NCI-H2029 (cell line): Measurements from ENCODE around the gene IL24.

Experiments used
- DNase-seq: peaks from one replicate; lab custom pipeline; 2025; lab: John Stamatoyannopoulos, UW

The IL24 gene

DNA sequence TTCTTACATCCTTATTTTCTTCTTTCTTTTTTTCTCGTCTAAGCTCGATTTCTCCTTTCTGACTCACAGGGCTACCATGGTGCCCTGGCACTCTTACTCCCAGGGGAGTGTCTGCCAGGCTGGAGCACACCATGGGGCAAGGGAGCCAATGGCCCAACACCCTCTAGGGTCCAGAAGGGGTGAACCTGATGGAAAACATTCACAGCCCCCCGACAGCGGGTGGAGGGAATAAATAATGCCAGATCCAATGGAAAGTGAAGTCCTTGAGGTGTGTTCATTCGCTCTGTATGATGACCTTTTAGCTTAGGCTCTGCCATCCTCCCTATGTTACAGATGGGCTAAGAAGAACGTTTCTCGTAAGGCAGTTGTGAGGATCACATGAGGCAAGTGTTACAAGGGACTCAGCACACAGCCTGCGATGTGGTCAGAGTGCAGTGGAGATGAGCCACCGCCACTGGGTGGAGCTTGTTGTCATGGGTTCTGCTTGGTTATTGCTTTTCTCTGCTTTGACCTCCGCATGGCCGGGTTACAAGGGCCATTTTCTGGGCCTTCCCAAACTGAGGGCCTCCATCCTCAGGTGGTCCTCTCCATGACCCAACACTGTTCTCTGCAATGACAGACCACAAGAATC lies 28.0 kb downstream of the IL24 start:
- DNase-seq = no peak

- DNase-seq = no peak
Measured at GRCh38 chr1:206926286-206926685, 29.0 kb downstream of the IL24 start.

- no peak for DNase-seq
Measured at GRCh38 chr1:206929524-206929923, 32.3 kb downstream of the IL24 start.

- no peak for DNase-seq
Measured at GRCh38 chr1:206930210-206930798, 33.1 kb downstream of the IL24 start.

- DNase-seq = no peak
Measured at GRCh38 chr1:206931709-206932108, 34.5 kb downstream of the IL24 start.

GRCh38 chr1:206932177-206932576 lies 34.9 kb downstream of the IL24 start:
- no peak for DNase-seq

GRCh38 chr1:206933333-206933945 lies 36.2 kb downstream of the IL24 start:
- peak; percentile 22 for DNase-seq

DNA sequence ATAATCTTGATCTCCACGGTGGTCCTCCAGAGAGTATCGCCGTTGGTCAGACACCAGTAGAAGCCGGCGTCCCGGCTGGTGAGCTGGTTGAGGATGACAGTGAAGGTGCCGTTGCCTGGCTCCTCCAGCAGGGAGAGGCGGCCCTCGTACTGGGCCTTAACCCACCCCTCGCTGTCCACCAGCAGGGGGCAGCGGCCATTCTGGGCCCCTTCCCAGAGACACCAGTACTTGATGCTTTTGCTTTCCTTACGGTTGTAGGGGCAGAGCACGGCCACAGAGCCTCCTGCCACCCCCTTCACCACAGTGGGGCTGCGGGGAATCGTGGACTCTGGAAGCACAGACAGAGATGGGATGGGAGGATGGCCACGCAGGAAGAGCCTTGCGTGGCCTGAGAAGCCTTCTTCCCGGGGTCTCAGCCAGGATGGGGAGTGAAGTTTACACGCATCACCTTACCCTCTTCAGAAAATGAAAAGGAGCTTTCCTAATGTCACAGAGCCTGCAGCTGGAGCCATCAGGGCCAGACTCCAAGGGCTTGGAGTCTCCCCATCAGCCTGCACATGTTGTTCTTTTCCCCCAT lies 38.3 kb downstream of the IL24 start:
- no peak for DNase-seq

DNA sequence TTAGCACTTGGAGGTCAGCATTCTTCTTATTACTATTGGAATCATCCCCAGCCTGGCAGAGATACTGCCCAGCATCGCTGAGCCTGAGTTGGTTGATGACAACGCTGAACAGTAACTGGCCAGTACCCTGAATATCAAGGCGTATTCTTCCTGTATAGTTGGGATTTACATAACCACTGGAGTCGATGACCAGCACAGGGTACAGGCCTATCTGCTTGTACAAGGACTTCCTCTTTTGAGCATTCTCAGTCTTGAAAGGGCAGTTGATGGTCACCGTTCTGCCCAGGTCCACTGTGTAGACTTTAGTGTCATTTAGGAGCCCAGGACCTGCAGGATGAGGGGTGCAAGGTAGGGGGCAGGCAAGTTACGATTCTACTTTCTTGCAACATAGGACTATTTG lies 40.2 kb downstream of the IL24 start:
- DNase-seq = no peak

GRCh38 chr1:206939131-206939530 lies 41.9 kb downstream of the IL24 start:
- DNase-seq = no peak

DNA sequence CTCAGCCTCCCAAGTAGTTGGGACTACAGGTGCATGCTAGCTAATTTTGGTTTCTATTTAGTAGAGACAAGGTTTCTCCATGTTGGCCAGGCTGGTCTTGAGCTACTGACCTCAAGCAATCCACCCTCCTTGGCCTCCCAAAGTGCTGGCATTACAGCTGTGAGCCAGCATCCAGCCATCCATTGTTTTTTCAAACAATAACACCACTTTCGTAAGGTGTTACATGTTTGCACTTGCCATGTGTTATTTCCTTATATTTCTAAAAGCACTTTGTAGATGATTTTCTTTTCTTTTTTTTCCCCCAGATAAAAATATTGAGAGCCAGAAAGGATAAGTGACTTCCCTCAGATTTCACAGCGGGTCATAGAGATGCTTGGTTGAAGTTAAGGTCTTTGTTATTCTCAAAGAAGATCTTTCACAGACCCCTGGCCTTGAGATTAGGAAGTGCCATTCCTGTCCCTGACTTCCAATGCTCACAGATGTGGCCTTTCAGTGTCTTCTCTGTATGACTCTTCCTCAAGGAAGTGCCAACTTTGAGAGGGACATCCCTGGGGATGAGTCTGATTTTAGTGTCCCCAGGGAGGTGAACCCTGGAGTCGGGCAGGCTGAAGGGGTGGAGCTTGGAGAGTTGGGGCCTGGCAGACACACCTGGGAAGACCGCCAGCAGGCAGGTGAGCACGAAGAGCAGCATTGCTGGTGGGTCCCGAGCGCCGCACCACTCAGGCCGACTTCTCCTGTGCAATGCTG lies 42.8 kb downstream of the IL24 start:
- no peak for DNase-seq

DNA sequence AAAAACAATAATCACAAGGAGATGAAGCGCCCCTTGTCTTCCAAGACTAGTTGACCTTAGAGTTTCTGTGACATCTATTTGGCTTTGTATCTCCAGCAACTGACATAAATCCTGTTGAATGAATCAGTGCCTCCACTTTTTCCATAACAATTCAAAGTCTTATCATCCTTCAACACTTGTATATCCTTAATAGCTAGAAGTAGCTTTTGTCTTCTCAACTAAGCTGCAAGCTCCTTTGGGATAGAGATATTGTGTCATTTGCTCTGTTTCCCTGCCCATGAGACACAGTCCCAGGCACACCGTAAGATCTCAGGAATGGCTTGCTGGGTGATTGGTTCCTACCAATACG lies 43.3 kb downstream of the IL24 start:
- no peak for DNase-seq

GRCh38 chr1:206941766-206942418 lies 44.6 kb downstream of the IL24 start:
- DNase-seq = no peak

DNA sequence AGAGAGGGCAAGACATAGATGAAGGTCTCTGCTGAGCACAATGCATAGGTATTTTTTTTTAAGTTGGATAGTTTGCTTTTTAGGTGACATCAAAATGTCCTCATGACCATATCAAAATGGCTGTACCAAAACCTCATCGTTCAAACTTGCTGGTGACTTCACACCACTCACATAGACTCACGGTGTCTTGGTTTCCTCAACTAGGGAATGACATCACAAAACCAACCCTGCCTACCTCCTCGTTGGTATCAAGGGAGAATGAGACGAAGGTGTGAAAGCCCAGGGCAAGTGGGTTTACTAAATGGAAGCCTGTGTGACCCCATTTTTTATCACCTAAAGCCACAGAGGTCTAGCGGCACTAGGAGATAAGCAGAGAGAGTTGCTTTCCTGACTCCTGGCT lies 47.5 kb downstream of the IL24 start:
- no peak for DNase-seq

DNA sequence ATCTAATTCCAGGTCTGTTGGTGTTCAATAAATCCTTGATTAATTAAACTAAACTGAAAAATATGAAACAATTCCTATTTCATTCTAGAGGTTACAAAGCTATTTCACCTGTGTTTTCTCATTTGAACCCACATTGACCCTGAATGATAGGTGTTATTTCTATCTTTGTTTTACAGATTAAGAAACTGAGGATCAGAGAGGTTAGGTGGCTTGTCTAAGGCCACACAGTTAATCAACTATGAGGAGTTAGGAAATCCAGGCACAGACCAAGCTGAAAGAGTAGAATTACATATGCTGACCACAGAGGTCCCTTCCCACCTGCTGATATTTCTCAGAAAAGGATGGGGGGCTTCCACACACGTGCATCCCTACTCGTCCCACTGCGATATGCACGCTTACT lies 48.5 kb downstream of the IL24 start:
- DNase-seq = no peak

- no peak for DNase-seq
Measured at GRCh38 chr1:206946261-206946660, 49.0 kb downstream of the IL24 start, which contains the start of gene PIGR. TSS of gene PIGR (minus strand) at chr1:206946466. CDS start at chr1:206940531, 5,935 bp downstream.

DNA sequence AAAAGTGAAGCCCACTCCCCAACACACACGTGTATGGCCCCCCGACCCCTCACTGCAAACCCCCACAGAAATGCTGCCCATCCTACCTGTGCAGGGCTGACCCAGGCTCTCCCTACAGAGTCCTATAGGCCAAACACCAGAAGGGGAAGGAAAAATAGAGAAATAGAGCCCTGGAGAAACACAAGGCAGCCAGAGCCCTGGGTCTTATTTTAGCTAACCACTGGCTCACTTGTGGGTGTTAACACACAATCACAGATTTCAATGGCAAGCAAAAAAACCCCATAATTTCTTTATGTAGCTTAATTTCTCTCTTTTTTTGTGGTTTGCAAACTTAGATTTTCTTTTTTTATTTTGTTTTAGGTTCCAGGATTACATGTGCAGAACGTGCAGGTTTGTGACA lies 50.0 kb downstream of the IL24 start:
- no peak for DNase-seq

GRCh38 chr1:206949208-206949607 lies 52.0 kb downstream of the IL24 start:
- DNase-seq = no peak

DNA sequence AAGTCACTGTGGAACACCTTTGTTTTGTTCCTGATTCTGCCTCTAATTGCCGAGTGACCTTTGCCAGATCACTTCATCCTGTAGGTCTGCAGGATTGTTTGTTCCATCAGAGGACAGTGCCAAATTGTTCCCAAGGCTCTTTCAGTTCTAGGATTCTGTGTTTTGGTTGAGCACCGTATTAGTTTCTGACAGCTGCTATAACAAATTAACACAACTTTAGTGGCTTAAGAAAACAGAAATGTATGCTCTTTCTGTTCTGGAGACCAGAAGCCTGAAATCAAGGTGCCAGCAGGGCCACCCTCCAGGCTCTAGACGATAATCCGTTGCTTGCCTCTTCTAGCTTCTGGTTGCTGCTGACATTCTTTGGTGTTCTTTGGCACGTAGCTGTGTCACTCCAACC lies 52.4 kb downstream of the IL24 start:
- DNase-seq = no peak

GRCh38 chr1:206951318-206952100 lies 54.3 kb downstream of the IL24 start:
- DNase-seq = no peak

DNA sequence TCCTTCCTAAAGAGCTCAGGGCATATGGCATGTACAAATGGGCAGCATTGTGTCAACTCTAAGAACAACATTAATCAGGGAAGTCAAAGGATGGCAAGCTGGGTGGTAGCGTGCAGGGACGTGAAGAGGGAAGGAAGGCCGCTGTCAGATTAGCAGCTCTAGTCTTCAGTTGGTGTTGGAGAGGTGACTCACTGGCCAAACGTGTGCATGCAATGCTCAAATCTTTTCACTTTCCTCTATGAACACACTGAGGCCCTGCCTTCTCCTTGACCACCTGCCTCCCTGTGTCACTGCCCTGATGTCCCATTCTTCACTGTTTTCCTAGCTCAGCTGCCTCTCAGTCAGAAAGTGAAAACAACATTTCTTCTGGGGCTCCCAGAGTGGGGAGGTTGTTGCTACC lies 54.9 kb downstream of the IL24 start:
- no peak for DNase-seq
